H1 (cell line): ENCODE results near the gene ANKRD62. TPM values are rescaled to one million over a fixed set of nuclear protein-coding genes. Genes with fewer than 3 reads are reported as not detected.

ENCODE experiments used
- NRF1 ChIP-seq: IDR thresholded peaks from 2 replicates; pipeline ENCODE4 v1.6.1; 2011; ENCODE audit warnings: mild to moderate bottlenecking, low read depth, low read length, improper control_type of control experiment
- RAD21 ChIP-seq, 2 experiments: IDR thresholded peaks in 1 of 2; conservative IDR thresholded peaks in 1 of 2; 2 replicates each; pipeline ENCODE4 v1.6.1; 2011; ENCODE audit warnings: low read depth in 2 of 2, low read length in 2 of 2, improper control_type of control experiment in 1 of 2, inconsistent platforms in 1 of 2, mild to moderate bottlenecking in 1 of 2, moderate library complexity in 1 of 2
- SIRT6 ChIP-seq: IDR thresholded peaks from one replicate; pipeline ENCODE4 v1.7.1; 2012; ENCODE audit warnings: low read length, inconsistent platforms
- ZNF274 ChIP-seq: IDR thresholded peaks from 2 replicates; pipeline ENCODE4 v1.7.0; 2012; ENCODE audit warnings: low read length, borderline replicate concordance; ENCODE audit errors: extremely low read depth
- polyA plus RNA-seq, 7 experiments: library from polyadenylated mRNA; depleted of rRNA in 3 of 7; stranded (reverse) in 5 of 7; unstranded in 2 of 7; fragments of >200 nt in 5 of 7; fragments of 200-250 nt in 2 of 7; gene quantifications; 1 replicate in 5 of 7; 2 replicates in 1 of 7; 4 replicates in 1 of 7; pipeline versions ENCODE4 v1.2.1 to v1.2.3, GENCODE V29; 2011 to 2013; ENCODE audit warnings: missing spikeins in 2 of 7, mixed read lengths in 2 of 7
- total RNA-seq: library from RNA; stranded (reverse); fragmentation: NEBNext Ultra II Directional; extraction: Animal tissue kit (Norgen Biotek cat#: 25700); gene quantifications from 2 replicates; pipeline ENCODE4 v1.2.1, GENCODE V29; 2021
- TF ChIP-seq, protein P1 (sequence below): fragments of 300-600 bp; sonication (generic); IDR thresholded peaks from 2 replicates; pipeline ENCODE4 v1.7.1; 2012; ENCODE audit warnings: low read length, moderate library complexity, mild to moderate bottlenecking, inconsistent platforms; ENCODE audit not compliant: insufficient replicate concordance
- TF ChIP-seq, protein P2 (sequence below), 3 experiments: IDR thresholded peaks; 1 replicate in 2 of 3; 2 replicates in 1 of 3; pipeline versions ENCODE4 v1.5.1 to v1.6.1; 2011; ENCODE audit warnings: low read length in 3 of 3, mild to moderate bottlenecking in 3 of 3, inconsistent platforms in 2 of 3, low read depth in 1 of 3, moderate library complexity in 1 of 3; ENCODE audit not compliant: insufficient read depth in 1 of 3; ENCODE audit errors: control extremely low read depth in 1 of 3

ANKRD62 gene
- total and polyA plus RNA-seq, 2 of the 8 experiments (the other 6 are each of a cell fraction or from before 2014, with no cell fraction given): not detected

DNA sequence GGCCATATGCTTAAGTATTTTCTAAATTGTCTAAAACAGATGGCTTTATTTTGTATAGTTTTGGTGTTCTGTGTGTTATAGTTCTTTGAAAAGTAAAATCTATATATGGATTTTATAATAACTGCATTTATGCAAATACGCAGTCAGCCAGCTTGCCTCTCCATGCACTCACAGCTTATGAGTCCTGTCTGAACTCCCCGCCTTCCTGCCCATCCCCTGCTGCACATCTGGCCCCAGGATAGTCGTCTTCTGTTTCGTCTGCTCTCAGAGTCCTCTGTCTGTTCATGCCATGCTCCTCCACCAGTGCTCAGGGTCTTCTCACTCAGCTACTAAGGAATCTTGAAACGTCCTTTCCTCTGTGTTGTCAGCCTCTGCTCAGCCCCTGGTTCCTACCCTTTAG is 28.2 kb upstream of the ANKRD62 start (continued):
- TF ChIP-seq, protein P1, sequence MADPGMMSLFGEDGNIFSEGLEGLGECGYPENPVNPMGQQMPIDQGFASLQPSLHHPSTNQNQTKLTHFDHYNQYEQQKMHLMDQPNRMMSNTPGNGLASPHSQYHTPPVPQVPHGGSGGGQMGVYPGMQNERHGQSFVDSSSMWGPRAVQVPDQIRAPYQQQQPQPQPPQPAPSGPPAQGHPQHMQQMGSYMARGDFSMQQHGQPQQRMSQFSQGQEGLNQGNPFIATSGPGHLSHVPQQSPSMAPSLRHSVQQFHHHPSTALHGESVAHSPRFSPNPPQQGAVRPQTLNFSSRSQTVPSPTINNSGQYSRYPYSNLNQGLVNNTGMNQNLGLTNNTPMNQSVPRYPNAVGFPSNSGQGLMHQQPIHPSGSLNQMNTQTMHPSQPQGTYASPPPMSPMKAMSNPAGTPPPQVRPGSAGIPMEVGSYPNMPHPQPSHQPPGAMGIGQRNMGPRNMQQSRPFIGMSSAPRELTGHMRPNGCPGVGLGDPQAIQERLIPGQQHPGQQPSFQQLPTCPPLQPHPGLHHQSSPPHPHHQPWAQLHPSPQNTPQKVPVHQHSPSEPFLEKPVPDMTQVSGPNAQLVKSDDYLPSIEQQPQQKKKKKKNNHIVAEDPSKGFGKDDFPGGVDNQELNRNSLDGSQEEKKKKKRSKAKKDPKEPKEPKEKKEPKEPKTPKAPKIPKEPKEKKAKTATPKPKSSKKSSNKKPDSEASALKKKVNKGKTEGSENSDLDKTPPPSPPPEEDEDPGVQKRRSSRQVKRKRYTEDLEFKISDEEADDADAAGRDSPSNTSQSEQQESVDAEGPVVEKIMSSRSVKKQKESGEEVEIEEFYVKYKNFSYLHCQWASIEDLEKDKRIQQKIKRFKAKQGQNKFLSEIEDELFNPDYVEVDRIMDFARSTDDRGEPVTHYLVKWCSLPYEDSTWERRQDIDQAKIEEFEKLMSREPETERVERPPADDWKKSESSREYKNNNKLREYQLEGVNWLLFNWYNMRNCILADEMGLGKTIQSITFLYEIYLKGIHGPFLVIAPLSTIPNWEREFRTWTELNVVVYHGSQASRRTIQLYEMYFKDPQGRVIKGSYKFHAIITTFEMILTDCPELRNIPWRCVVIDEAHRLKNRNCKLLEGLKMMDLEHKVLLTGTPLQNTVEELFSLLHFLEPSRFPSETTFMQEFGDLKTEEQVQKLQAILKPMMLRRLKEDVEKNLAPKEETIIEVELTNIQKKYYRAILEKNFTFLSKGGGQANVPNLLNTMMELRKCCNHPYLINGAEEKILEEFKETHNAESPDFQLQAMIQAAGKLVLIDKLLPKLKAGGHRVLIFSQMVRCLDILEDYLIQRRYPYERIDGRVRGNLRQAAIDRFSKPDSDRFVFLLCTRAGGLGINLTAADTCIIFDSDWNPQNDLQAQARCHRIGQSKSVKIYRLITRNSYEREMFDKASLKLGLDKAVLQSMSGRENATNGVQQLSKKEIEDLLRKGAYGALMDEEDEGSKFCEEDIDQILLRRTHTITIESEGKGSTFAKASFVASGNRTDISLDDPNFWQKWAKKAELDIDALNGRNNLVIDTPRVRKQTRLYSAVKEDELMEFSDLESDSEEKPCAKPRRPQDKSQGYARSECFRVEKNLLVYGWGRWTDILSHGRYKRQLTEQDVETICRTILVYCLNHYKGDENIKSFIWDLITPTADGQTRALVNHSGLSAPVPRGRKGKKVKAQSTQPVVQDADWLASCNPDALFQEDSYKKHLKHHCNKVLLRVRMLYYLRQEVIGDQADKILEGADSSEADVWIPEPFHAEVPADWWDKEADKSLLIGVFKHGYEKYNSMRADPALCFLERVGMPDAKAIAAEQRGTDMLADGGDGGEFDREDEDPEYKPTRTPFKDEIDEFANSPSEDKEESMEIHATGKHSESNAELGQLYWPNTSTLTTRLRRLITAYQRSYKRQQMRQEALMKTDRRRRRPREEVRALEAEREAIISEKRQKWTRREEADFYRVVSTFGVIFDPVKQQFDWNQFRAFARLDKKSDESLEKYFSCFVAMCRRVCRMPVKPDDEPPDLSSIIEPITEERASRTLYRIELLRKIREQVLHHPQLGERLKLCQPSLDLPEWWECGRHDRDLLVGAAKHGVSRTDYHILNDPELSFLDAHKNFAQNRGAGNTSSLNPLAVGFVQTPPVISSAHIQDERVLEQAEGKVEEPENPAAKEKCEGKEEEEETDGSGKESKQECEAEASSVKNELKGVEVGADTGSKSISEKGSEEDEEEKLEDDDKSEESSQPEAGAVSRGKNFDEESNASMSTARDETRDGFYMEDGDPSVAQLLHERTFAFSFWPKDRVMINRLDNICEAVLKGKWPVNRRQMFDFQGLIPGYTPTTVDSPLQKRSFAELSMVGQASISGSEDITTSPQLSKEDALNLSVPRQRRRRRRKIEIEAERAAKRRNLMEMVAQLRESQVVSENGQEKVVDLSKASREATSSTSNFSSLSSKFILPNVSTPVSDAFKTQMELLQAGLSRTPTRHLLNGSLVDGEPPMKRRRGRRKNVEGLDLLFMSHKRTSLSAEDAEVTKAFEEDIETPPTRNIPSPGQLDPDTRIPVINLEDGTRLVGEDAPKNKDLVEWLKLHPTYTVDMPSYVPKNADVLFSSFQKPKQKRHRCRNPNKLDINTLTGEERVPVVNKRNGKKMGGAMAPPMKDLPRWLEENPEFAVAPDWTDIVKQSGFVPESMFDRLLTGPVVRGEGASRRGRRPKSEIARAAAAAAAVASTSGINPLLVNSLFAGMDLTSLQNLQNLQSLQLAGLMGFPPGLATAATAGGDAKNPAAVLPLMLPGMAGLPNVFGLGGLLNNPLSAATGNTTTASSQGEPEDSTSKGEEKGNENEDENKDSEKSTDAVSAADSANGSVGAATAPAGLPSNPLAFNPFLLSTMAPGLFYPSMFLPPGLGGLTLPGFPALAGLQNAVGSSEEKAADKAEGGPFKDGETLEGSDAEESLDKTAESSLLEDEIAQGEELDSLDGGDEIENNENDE: no peak
- TF ChIP-seq SIRT6 (no peak), ZNF274 (no peak), NRF1 (no peak), RAD21 (IDR thresholded peaks at IDR 0.05 in 1 of 2, conservative IDR thresholded peaks at IDR 0.05 in 1 of 2; ENCODE audit: low read depth in 2 of 2, low read length in 2 of 2) (no peak)
- TF ChIP-seq, protein P2, sequence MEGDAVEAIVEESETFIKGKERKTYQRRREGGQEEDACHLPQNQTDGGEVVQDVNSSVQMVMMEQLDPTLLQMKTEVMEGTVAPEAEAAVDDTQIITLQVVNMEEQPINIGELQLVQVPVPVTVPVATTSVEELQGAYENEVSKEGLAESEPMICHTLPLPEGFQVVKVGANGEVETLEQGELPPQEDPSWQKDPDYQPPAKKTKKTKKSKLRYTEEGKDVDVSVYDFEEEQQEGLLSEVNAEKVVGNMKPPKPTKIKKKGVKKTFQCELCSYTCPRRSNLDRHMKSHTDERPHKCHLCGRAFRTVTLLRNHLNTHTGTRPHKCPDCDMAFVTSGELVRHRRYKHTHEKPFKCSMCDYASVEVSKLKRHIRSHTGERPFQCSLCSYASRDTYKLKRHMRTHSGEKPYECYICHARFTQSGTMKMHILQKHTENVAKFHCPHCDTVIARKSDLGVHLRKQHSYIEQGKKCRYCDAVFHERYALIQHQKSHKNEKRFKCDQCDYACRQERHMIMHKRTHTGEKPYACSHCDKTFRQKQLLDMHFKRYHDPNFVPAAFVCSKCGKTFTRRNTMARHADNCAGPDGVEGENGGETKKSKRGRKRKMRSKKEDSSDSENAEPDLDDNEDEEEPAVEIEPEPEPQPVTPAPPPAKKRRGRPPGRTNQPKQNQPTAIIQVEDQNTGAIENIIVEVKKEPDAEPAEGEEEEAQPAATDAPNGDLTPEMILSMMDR (IDR thresholded peaks at IDR 0.05; ENCODE audit: control extremely low read depth in 1 of 3, insufficient read depth in 1 of 3, low read depth in 1 of 3, low read length in 3 of 3): no peak
